RWPE2 (cell line): Measurements from ENCODE around the gene SLCO4A1.

Experiments used
- ATAC-seq: fragments of 200-7000 bp; cut with Tn5 transposase; 3 replicates; pipeline ENCODE4 v1.9.1; 2021; ENCODE audit warnings: low read depth
- DNase-seq: peaks from one replicate; pipeline ENCODE4 v3.0.0-alpha.2; 2020; ENCODE audit warnings: low spot score
- H3K27ac ChIP-seq: fragments of 450-650 bp; 2 replicates; pipeline ENCODE4 v1.5.1; 2017; ENCODE audit warnings: mild to moderate bottlenecking; ENCODE audit not compliant: poor library complexity, severe bottlenecking
- H3K27me3 ChIP-seq: fragments of 250-450 bp; sonication (Bioruptor Pico); 2 replicates; pipeline ENCODE4 v1.5.1; 2021; ENCODE audit warnings: mild to moderate bottlenecking, moderate library complexity; ENCODE audit not compliant: insufficient read depth, poor library complexity, severe bottlenecking
- H3K36me3 ChIP-seq: fragments of 250-450 bp; sonication (Bioruptor Pico); 2 replicates; pipeline ENCODE4 v1.5.1; 2020; ENCODE audit warnings: low read depth, mild to moderate bottlenecking, moderate library complexity
- H3K4me1 ChIP-seq: fragments of 250-450 bp; sonication (Bioruptor Pico); 2 replicates; pipeline ENCODE4 v1.5.1; 2021; ENCODE audit warnings: mild to moderate bottlenecking, moderate library complexity; ENCODE audit not compliant: insufficient read depth, poor library complexity, severe bottlenecking
- H3K4me3 ChIP-seq: fragments of 250-450 bp; sonication (Bioruptor Pico); 2 replicates; pipeline ENCODE4 v1.5.1; 2021; ENCODE audit warnings: mild to moderate bottlenecking, moderate library complexity; ENCODE audit not compliant: severe bottlenecking
- H3K9me3 ChIP-seq: fragments of 250-450 bp; sonication (Bioruptor Pico); 2 replicates; pipeline ENCODE4 v1.5.1; 2021; ENCODE audit warnings: mild to moderate bottlenecking, moderate library complexity; ENCODE audit not compliant: severe bottlenecking
- CTCF ChIP-seq: fragments of 450-650 bp; IDR thresholded peaks from one replicate; pipeline ENCODE4 v1.5.1; 2017; ENCODE audit warnings: mild to moderate bottlenecking, moderate library complexity; ENCODE audit not compliant: poor library complexity, severe bottlenecking

The SLCO4A1 gene

GRCh38 chr20:62708591-62709536 is 66.6 kb downstream of the SLCO4A1 start, which contains the start of gene NTSR1:
Gene NTSR1 (plus strand): TSS chr20:62708836. CDS start chr20:62709208, 372 bp downstream.
- H3K4me3 ChIP-seq, result peak within 1 kb of the TSS; percentile 33
- no peaks in the 10 kb centered on the region for H3K36me3 ChIP-seq
- H3K4me1 ChIP-seq, result peaks cover 48% of the 10 kb centered on the region
- DNase-seq (no peak), ATAC-seq (peak; percentile 2; the same call in 2 of the 3 replicates)
- H3K27ac ChIP-seq, result peak within 1 kb of the TSS; percentile 97
- H3K9me3 ChIP-seq, result no peaks in the 10 kb centered on the region
- TF ChIP-seq CTCF, result peak; percentile 50
- peaks cover 26% of the 10 kb centered on the region for H3K27me3 ChIP-seq

- Histone ChIP-seq H3K27me3 (peaks cover 26% of the 10 kb centered on the region), H3K27ac (no peak overlapping the region), H3K36me3 (no peaks in the 10 kb centered on the region), H3K4me3 (peak overlapping the region; percentile 33), H3K9me3 (no peaks in the 10 kb centered on the region), H3K4me1 (peaks cover 41% of the 10 kb centered on the region)
- no peak for TF ChIP-seq CTCF
- DNase-seq, result no peak
- no peak for ATAC-seq
Observed at GRCh38 chr20:62709537-62709905, 67.2 kb downstream of the SLCO4A1 start.

GRCh38 chr20:62710221-62710885 is 68.0 kb downstream of the SLCO4A1 start:
- H3K4me3 ChIP-seq, result peak overlapping the region; percentile 33
- ATAC-seq (no peak; the same call in 2 of the 3 replicates), DNase-seq (no peak)
- H3K27ac ChIP-seq, result no peak overlapping the region
- H3K4me1 ChIP-seq, result peaks cover 33% of the 10 kb centered on the region
- H3K27me3 ChIP-seq, result peaks cover 26% of the 10 kb centered on the region
- H3K36me3 ChIP-seq, result no peaks in the 10 kb centered on the region
- no peak for TF ChIP-seq CTCF
- no peaks in the 10 kb centered on the region for H3K9me3 ChIP-seq

- ATAC-seq (peak; percentile 75), DNase-seq (no peak)
- H3K4me3 ChIP-seq, result peak overlapping the region; percentile 2
- H3K27me3 ChIP-seq, result peaks cover 26% of the 10 kb centered on the region
- TF ChIP-seq CTCF, result no peak
- H3K4me1 ChIP-seq, result peaks cover 26% of the 10 kb centered on the region
- H3K9me3 ChIP-seq, result no peaks in the 10 kb centered on the region
- no peak overlapping the region for H3K27ac ChIP-seq
- no peaks in the 10 kb centered on the region for H3K36me3 ChIP-seq
Observed at GRCh38 chr20:62710886-62711702, 68.8 kb downstream of the SLCO4A1 start.
